ENCODE results near the gene FUS.
A peak's percentile ranks its signal among the peaks of the same experiment; 100 is the strongest.
"Not testable (repeated sequence)": the region's sequence is repeated elsewhere in the genome, so short reads cannot be mapped to it uniquely, and the experiment has no call there.

Gene FUS

DNA sequence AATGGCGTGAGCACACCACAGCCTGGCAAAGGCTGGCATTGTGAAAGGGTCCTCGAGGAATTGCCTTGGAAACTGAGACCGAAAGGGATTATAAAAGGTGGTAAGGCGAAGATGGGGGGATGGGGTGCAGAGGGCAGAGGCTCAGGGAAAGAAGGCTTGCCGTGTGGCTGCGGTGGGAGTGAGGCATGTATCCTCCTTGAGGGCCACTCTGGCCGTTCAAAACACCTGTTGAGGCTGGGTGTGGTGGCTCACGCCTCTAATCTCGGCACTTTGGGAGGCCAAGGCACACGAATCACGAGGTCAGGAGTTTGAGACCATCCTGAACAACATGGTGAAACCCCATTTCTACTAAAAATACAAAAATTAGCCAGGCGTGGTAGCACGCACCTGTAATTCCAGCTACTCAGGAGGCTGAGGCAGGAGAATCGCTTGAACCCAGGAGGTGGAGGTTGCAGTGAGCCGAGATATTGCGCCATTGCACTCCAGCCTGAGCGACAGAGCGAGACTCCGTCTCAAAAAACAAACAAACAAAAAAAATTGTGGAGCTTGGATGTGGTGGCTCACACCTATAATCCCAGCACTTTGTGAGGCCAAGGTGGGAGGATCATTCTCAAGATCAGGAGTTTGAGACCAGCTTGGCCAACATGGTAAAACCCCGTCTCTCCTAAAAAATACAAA lies 43.0 kb upstream of the FUS start:
- ChIA-PET POLR2A (interaction anchor here (1.1 to 2.2 kb wide), 3 partner anchors 19 to 43 kb away, joined by 3 to 11 read pairs (median 7); partner anchors contain the start of genes FUS and KAT8), CTCF (interaction anchor here (1.0 kb wide), 1 partner anchor 152 kb away, joined by 3 read pairs; the partner anchor contains the start of gene HSD3B7)
- H3K4me3 ChIP-seq (ENCODE audit: low read depth, low read length); H3K27ac ChIP-seq (ENCODE audit: extremely low read depth, low read depth, low read length); H3K9me3 ChIP-seq (ENCODE audit: control insufficient read depth, insufficient read depth, low read depth, low read length): not testable (repeated sequence)
- peak; percentile 67 for TF ChIP-seq SCRT1 (tag by site-specific recombination; IDR thresholded peaks at IDR 0.05; ENCODE audit: borderline replicate concordance)
- peak; percentile 84 for TF ChIP-seq SCRT2 (tag by site-specific recombination; IDR thresholded peaks at IDR 0.05)
- Histone ChIP-seq H3K36me3 (ENCODE audit: control insufficient read depth in 2 of 2, insufficient read depth in 1 of 2, low read length in 2 of 2) (peaks cover 0 to 10% of the 10 kb centered on the region in 2 experiments; a peak in 1 of 3 replicates), H3K4me1 (ENCODE audit: control insufficient read depth, insufficient read depth, low read length) (peaks cover 11% of the 10 kb centered on the region; the same call in 1 of the 2 replicates)

DNA sequence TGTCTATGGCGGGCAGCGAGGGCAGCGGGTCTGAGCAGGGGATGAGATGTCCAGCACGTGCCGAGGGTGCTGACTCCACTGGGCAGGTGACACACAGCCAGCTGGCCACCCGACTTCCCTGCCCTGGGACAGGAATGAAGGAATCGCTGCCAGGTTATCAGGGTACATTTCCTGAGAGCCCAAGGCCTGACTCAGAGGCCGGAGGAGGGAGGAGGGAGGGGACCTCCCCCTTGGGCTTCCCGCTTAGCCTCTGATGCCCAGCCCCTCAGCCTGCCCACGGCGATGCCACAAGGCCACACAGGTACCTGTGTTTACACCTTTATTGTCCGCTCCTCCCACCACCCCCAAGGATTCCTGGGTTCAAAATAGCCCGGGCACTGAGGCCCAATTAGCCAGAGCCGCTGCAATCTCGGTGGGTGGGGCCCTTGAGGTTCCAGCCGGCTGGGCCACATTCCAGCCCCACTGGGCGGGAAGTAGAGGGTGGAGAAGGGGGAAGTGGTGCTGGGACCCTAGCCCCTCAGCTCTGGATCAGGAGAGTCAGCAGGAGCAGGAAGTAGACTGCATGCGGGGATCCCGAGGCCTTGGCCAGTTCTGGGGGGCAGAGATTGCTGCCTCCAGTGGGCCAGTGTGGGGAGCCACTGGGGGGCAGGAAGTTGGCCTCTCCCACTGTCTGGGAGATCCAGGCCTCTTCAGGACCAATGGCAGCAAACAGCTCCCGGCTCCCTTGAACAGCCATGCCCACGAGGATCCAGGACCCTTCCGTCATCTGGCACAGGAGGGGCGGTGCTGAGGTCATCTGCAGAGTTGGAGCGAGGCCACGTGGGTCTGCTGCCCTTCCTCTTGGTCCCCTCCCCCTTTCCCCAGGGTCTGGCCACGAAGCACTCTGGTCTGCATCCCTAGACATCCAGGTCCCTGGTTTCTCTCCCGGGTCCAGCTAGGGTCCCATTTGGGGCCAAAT lies 41.0 kb upstream of the FUS start:
- no peaks in the 10 kb centered on the region for H3K36me3 ChIP-seq (ENCODE audit: control insufficient read depth in 2 of 2, insufficient read depth in 1 of 2, low read length in 2 of 2)
- ChIA-PET POLR2A (interaction anchor here (0.9 to 1.8 kb wide), 3 partner anchors 10 to 41 kb away, joined by 3 to 8 read pairs (median 8); partner anchors contain the start of genes FUS and KAT8), CTCF (no interaction called here)
- peaks cover 11% of the 10 kb centered on the region; the same call in 1 of the 2 replicates for H3K4me1 ChIP-seq (ENCODE audit: control insufficient read depth, insufficient read depth, low read length)
- no peak for TF ChIP-seq ZNF473 (tag by site-specific recombination; IDR thresholded peaks at IDR 0.05)
- TF ChIP-seq, protein P1, sequence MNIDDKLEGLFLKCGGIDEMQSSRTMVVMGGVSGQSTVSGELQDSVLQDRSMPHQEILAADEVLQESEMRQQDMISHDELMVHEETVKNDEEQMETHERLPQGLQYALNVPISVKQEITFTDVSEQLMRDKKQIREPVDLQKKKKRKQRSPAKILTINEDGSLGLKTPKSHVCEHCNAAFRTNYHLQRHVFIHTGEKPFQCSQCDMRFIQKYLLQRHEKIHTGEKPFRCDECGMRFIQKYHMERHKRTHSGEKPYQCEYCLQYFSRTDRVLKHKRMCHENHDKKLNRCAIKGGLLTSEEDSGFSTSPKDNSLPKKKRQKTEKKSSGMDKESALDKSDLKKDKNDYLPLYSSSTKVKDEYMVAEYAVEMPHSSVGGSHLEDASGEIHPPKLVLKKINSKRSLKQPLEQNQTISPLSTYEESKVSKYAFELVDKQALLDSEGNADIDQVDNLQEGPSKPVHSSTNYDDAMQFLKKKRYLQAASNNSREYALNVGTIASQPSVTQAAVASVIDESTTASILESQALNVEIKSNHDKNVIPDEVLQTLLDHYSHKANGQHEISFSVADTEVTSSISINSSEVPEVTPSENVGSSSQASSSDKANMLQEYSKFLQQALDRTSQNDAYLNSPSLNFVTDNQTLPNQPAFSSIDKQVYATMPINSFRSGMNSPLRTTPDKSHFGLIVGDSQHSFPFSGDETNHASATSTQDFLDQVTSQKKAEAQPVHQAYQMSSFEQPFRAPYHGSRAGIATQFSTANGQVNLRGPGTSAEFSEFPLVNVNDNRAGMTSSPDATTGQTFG (tag by site-specific recombination; IDR thresholded peaks at IDR 0.05; ENCODE audit: borderline replicate concordance): no peak
- TF ChIP-seq GLIS2 (tag by site-specific recombination; IDR thresholded peaks at IDR 0.05): 0 out of 2 replicates have a peak, but pooled peaks have one; percentile 18
- TF ChIP-seq OVOL3 (tag by site-specific recombination; IDR thresholded peaks at IDR 0.05): no peak
- no peak for TF ChIP-seq ZNF175 (tag by site-specific recombination; IDR thresholded peaks at IDR 0.05)
- TF ChIP-seq ZNF514 (tag by site-specific recombination; IDR thresholded peaks at IDR 0.05): no peak
- TF ChIP-seq, protein P2, sequence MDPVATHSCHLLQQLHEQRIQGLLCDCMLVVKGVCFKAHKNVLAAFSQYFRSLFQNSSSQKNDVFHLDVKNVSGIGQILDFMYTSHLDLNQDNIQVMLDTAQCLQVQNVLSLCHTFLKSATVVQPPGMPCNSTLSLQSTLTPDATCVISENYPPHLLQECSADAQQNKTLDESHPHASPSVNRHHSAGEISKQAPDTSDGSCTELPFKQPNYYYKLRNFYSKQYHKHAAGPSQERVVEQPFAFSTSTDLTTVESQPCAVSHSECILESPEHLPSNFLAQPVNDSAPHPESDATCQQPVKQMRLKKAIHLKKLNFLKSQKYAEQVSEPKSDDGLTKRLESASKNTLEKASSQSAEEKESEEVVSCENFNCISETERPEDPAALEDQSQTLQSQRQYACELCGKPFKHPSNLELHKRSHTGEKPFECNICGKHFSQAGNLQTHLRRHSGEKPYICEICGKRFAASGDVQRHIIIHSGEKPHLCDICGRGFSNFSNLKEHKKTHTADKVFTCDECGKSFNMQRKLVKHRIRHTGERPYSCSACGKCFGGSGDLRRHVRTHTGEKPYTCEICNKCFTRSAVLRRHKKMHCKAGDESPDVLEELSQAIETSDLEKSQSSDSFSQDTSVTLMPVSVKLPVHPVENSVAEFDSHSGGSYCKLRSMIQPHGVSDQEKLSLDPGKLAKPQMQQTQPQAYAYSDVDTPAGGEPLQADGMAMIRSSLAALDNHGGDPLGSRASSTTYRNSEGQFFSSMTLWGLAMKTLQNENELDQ (tag by site-specific recombination; IDR thresholded peaks at IDR 0.05; ENCODE audit: low read depth): no peak
- peak; percentile 43; the same call in 1 of the 2 replicates for TF ChIP-seq ZFHX2 (tag by site-specific recombination; conservative IDR thresholded peaks at IDR 0.05)
- TF ChIP-seq, protein P3, sequence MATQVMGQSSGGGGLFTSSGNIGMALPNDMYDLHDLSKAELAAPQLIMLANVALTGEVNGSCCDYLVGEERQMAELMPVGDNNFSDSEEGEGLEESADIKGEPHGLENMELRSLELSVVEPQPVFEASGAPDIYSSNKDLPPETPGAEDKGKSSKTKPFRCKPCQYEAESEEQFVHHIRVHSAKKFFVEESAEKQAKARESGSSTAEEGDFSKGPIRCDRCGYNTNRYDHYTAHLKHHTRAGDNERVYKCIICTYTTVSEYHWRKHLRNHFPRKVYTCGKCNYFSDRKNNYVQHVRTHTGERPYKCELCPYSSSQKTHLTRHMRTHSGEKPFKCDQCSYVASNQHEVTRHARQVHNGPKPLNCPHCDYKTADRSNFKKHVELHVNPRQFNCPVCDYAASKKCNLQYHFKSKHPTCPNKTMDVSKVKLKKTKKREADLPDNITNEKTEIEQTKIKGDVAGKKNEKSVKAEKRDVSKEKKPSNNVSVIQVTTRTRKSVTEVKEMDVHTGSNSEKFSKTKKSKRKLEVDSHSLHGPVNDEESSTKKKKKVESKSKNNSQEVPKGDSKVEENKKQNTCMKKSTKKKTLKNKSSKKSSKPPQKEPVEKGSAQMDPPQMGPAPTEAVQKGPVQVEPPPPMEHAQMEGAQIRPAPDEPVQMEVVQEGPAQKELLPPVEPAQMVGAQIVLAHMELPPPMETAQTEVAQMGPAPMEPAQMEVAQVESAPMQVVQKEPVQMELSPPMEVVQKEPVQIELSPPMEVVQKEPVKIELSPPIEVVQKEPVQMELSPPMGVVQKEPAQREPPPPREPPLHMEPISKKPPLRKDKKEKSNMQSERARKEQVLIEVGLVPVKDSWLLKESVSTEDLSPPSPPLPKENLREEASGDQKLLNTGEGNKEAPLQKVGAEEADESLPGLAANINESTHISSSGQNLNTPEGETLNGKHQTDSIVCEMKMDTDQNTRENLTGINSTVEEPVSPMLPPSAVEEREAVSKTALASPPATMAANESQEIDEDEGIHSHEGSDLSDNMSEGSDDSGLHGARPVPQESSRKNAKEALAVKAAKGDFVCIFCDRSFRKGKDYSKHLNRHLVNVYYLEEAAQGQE (tag by site-specific recombination; IDR thresholded peaks at IDR 0.05): peak; percentile 30; the same call in 1 of the 2 replicates
- no peak for TF ChIP-seq ZFP69B (tag by site-specific recombination; IDR thresholded peaks at IDR 0.05)
- TF ChIP-seq ZNF292 (tag by site-specific recombination; IDR thresholded peaks at IDR 0.05; ENCODE audit: borderline replicate concordance, low read depth): no peak
- 0 out of 2 replicates have a peak, but pooled peaks have one; percentile 26 for TF ChIP-seq EGR2 (tag by site-specific recombination; IDR thresholded peaks at IDR 0.05; ENCODE audit: low read depth)
- TF ChIP-seq, protein P4, sequence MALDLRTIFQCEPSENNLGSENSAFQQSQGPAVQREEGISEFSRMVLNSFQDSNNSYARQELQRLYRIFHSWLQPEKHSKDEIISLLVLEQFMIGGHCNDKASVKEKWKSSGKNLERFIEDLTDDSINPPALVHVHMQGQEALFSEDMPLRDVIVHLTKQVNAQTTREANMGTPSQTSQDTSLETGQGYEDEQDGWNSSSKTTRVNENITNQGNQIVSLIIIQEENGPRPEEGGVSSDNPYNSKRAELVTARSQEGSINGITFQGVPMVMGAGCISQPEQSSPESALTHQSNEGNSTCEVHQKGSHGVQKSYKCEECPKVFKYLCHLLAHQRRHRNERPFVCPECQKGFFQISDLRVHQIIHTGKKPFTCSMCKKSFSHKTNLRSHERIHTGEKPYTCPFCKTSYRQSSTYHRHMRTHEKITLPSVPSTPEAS (tag by site-specific recombination; IDR thresholded peaks at IDR 0.05): no peak
- no peak for TF ChIP-seq ZNF585B (tag by site-specific recombination; IDR thresholded peaks at IDR 0.05)
- no peak for TF ChIP-seq ZNF660 (tag by site-specific recombination; IDR thresholded peaks at IDR 0.05)
- TF ChIP-seq KLF1 (tag by site-specific recombination; IDR thresholded peaks at IDR 0.05): peak; percentile 41; the same call in 1 of the 2 replicates
- 0 out of 2 replicates have a peak, but pooled peaks have one; percentile 5 for TF ChIP-seq SP2 (tag by site-specific recombination; IDR thresholded peaks at IDR 0.05)
- H3K4me3 ChIP-seq (ENCODE audit: low read depth, low read length): no peak overlapping the region
- H3K9me3 ChIP-seq (ENCODE audit: control insufficient read depth, insufficient read depth, low read depth, low read length): no peaks in the 10 kb centered on the region
- no peak overlapping the region for H3K27ac ChIP-seq (ENCODE audit: extremely low read depth, low read depth, low read length)

Data from HEK293 (cell line).